AG04450 (cell line): ENCODE data around the gene PTPMT1. TPM values are rescaled to one million over a fixed set of nuclear protein-coding genes. Genes with fewer than 3 reads are reported as not detected.

Experiments
- CTCF ChIA-PET: fragments of 300-600, 350-600 bp; formaldehyde crosslinking; extraction: SDS; loops from one replicate; lab custom pipeline; 2022; ENCODE audit warnings: antibody characterized with exemption, inconsistent platforms; lab: Charles Lee
- POLR2A ChIA-PET: fragments of 350-600 bp; formaldehyde crosslinking; extraction: SDS; loops from one replicate; lab custom pipeline; 2021; ENCODE audit warnings: antibody characterized with exemption, inconsistent platforms; lab: Yijun Ruan, JAX
- DNase-seq: peaks from one replicate; pipeline ENCODE4 v3.0.0-alpha.2; 2011; ENCODE audit warnings: low read depth, low spot score
- H3K27ac ChIP-seq: one replicate; pipeline ENCODE4 v1.5.1; 2012; ENCODE audit warnings: low read depth, low read length, control low read depth
- H3K27me3 ChIP-seq: one replicate; pipeline ENCODE4 v1.6.0; 2012; ENCODE audit warnings: low read length; ENCODE audit not compliant: control insufficient read depth, insufficient read depth
- H3K4me3 ChIP-seq: 2 replicates; pipeline ENCODE4 v1.5.1; 2011; ENCODE audit warnings: mild to moderate bottlenecking, low read depth, low read length, control low read depth
- H3K9me3 ChIP-seq: 2 replicates; pipeline ENCODE4 v1.5.1; 2012; ENCODE audit warnings: low read length; ENCODE audit not compliant: control insufficient read depth, insufficient read depth
- polyA plus RNA-seq: library from polyadenylated mRNA; depleted of rRNA; stranded (reverse); fragments of >200 nt; gene quantifications from 2 replicates; pipeline ENCODE4 v1.2.3, GENCODE V29; 2011
- TF ChIP-seq, protein P1 (sequence below): IDR thresholded peaks from 2 replicates; pipeline ENCODE4 v1.5.1; 2011; ENCODE audit warnings: low read depth, low read length, control low read depth, inconsistent platforms

The PTPMT1 gene
- polyA plus RNA-seq, 1 experiment: 39.5 TPM

DNA sequence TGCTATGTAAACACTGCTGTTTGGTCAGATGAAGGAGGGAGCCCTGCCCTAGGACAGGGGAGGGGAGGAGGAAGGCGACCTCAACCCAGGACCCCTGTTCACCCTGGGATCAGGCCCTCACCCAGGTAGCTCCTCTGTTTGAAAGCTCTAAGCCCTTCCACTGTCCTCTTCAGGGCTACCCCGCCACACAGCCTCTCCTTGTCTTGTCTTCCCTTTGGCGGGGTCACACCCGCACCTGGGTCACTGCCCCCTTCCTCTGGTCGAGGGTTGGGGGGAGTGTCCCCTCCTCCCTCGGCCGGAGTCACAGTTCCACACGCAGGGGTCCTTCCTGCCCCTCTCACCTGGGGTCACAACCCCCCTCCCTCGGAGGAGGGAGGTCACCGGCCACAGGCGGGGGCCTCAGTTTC, 463 bp upstream of the PTPMT1 start:
- ChIA-PET CTCF (interaction anchor here (1.2 to 1.5 kb wide), 3 partner anchors 10 to 52 kb away, joined by 4 to 11 read pairs (median 6); partner anchors contain the start of gene CELF1), POLR2A (interaction anchor here (1.1 kb wide), 1 partner anchor 14 kb away, joined by 6 read pairs; the partner anchor contains the start of genes KBTBD4 and NDUFS3)
- DNase-seq: no peak
- Histone ChIP-seq H3K27me3 (no peaks in the 10 kb centered on the region), H3K9me3 (no peaks in the 10 kb centered on the region; the same call in 1 of the 2 replicates), H3K4me3 (peak overlapping the region; percentile 82), H3K27ac (peak overlapping the region; percentile 57)
- TF ChIP-seq, protein P1, sequence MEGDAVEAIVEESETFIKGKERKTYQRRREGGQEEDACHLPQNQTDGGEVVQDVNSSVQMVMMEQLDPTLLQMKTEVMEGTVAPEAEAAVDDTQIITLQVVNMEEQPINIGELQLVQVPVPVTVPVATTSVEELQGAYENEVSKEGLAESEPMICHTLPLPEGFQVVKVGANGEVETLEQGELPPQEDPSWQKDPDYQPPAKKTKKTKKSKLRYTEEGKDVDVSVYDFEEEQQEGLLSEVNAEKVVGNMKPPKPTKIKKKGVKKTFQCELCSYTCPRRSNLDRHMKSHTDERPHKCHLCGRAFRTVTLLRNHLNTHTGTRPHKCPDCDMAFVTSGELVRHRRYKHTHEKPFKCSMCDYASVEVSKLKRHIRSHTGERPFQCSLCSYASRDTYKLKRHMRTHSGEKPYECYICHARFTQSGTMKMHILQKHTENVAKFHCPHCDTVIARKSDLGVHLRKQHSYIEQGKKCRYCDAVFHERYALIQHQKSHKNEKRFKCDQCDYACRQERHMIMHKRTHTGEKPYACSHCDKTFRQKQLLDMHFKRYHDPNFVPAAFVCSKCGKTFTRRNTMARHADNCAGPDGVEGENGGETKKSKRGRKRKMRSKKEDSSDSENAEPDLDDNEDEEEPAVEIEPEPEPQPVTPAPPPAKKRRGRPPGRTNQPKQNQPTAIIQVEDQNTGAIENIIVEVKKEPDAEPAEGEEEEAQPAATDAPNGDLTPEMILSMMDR: no peak

DNA sequence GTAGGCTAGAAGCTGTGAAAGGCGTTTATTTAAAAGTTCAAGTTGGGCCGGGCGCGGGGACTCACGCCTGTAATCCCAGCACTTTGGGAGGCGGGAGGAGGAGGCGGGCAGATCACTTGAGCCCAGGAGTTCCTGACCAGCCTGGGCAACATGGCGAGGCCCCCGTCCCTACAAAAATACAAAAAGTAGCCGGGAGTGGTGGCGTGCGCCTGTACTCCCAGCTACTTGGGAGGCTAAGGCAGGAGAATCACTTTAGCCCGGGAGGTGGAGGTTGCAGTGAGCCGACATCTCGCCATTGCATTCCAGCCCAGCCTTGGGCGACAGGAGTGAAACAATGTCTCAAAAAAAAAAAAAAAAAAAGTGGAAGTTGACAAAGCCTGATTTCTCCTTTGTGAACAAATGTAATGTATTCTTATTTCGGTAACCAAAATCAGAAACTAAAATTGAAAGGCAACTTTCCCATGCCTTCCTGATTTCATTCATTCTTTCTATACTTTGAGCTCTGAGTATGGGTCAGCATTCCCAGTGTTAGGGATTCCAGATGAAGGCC, 825 bp downstream of the PTPMT1 start:
- no peak for DNase-seq
- POLR2A ChIA-PET: interaction anchor here (0.7 kb wide), 1 partner anchor 12 kb away, joined by 4 read pairs; no protein-coding TSS in a partner anchor
- Histone ChIP-seq H3K27me3 (no peaks in the 10 kb centered on the region), H3K27ac (peak overlapping the region; percentile 21), H3K4me3 (peak overlapping the region; percentile 82), H3K9me3 (no peaks in the 10 kb centered on the region; the same call in 1 of the 2 replicates)
- CTCF ChIA-PET: interaction anchor here (1.3 kb wide), 1 partner anchor 13 kb away, joined by 8 read pairs; no protein-coding TSS in a partner anchor
- TF ChIP-seq, protein P1: no peak

DNA sequence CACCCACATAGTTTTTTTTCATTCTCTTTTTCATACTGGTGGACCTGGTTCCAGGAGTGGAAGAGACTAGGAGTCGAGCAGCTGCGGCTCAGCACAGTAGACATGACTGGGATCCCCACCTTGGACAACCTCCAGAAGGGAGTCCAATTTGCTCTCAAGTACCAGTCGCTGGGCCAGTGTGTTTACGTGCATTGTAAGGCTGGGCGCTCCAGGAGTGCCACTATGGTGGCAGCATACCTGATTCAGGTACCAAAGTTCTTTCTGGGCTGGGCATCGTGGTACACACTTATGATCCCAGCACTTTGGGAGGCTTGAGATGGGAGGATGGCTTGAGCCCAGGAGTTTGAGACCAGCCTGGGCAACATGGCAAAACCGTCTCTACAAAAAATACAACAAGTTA, 4.2 kb downstream of the PTPMT1 start:
- POLR2A ChIA-PET: interaction anchor here (0.7 kb wide), 1 partner anchor 64 kb away, joined by 7 read pairs; no protein-coding TSS in a partner anchor

DNA sequence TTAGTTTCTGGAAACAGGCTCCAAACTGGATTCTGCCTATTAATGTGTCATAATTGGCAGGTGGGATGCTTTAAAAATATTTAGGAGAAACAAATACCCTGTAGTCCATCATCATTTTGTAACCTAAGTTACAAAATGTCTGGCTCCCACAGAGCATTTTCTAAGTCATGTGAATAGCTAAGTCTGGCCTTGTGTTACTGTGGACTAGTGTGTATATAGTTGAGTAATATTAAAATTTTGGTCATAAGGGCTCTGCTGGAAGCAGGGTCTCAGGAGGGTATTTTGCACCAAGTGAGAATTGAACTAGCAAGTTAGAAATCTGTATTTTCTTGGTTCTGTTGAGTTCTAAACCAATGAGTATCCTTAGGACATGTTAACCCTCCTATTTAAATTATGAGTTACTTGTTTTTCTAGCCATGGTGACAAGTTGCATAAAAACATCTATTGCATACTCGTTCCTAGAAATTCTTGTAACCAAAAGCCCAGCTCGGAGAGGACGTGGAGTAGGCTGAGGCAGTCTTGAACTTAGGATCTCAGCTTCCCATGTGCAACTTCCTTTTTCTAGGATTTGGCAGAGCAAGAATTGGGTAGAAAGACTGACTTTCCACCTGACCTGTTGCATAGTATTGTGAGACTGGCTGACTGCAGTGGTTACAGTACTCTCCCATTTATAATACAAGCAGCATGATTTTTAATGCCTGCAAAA, 5.4 kb downstream of the PTPMT1 start:
- CTCF ChIA-PET: interaction anchor here (1.5 kb wide), 1 partner anchor 17 kb away, joined by 4 read pairs; no protein-coding TSS in a partner anchor
- no peak overlapping the region for H3K4me3 ChIP-seq
- no peaks in the 10 kb centered on the region for H3K27me3 ChIP-seq
- H3K9me3 ChIP-seq: no peaks in the 10 kb centered on the region; the same call in 1 of the 2 replicates
- H3K27ac ChIP-seq: no peak overlapping the region
- TF ChIP-seq, protein P1: no peak
- DNase-seq: no peak
- POLR2A ChIA-PET: interaction anchor here (0.7 kb wide), 1 partner anchor 8 kb away, joined by 3 read pairs; no protein-coding TSS in a partner anchor

More for the DNA sequence above, 4.2 kb downstream of the PTPMT1 start:
- Histone ChIP-seq H3K4me3 (no peak overlapping the region), H3K27ac (no peak overlapping the region), H3K27me3 (no peaks in the 10 kb centered on the region), H3K9me3 (no peaks in the 10 kb centered on the region; the same call in 1 of the 2 replicates)
- TF ChIP-seq, protein P1: no peak
- no peak for DNase-seq
- CTCF ChIA-PET: no interaction called here
